Keratinocyte (primary cell): ENCODE results near the gene DIP2B. TPM values are rescaled to one million over a fixed set of nuclear protein-coding genes. Genes with fewer than 3 reads are reported as not detected.

Experiments used
- DNase-seq: peaks from one replicate; pipeline ENCODE4 v3.0.0-alpha.2; 2011; ENCODE audit warnings: low read depth, missing footprints, low spot score
- FAIRE-seq: peaks from 2 replicates; lab custom pipeline; 2011; peaks lifted over from hg19 to GRCh38; lab: Jason Lieb, UNC
- H2AFZ ChIP-seq: 2 replicates; pipeline ENCODE4 v1.6.0; 2012; ENCODE audit warnings: low read length, control low read depth, inconsistent platforms; ENCODE audit not compliant: control insufficient read depth
- H3K27ac ChIP-seq: 2 replicates; pipeline ENCODE4 v1.5.1; 2011; ENCODE audit warnings: low read length; ENCODE audit not compliant: control insufficient read depth, insufficient read depth
- H3K27me3 ChIP-seq: 3 replicates; pipeline ENCODE4 v1.6.0; 2011; ENCODE audit warnings: low read length; ENCODE audit not compliant: control insufficient read depth, insufficient read depth; ENCODE audit errors: extremely low read depth
- H3K36me3 ChIP-seq, 2 experiments: 2 replicates in 1 of 2; 3 replicates in 1 of 2; pipeline ENCODE4 v1.5.1; 2011; ENCODE audit warnings: low read length in 2 of 2, mild to moderate bottlenecking in 1 of 2; ENCODE audit not compliant: control insufficient read depth in 2 of 2, insufficient read depth in 2 of 2; ENCODE audit errors: extremely low read depth in 1 of 2
- H3K4me1 ChIP-seq: 3 replicates; pipeline ENCODE4 v1.5.1; 2011; ENCODE audit warnings: low read length; ENCODE audit not compliant: control insufficient read depth, insufficient read depth; ENCODE audit errors: extremely low read depth
- H3K4me2 ChIP-seq: 3 replicates; pipeline ENCODE4 v1.6.0; 2011; ENCODE audit warnings: low read depth, low read length; ENCODE audit not compliant: control insufficient read depth, insufficient read depth; ENCODE audit errors: extremely low read depth
- H3K4me3 ChIP-seq, 3 experiments: fragments of 200-600 bp in 1 of 3; sonication (generic) in 1 of 3; 2 replicates in 2 of 3; 3 replicates in 1 of 3; pipeline ENCODE4 v1.5.1; 2011 to 2016; ENCODE audit warnings: low read length in 3 of 3, mild to moderate bottlenecking in 3 of 3, control low read depth in 2 of 3, inconsistent platforms in 1 of 3, low read depth in 1 of 3, mixed read lengths in 1 of 3, mixed run types in 1 of 3, moderate library complexity in 1 of 3; ENCODE audit not compliant: control insufficient read depth in 2 of 3, insufficient read depth in 2 of 3; ENCODE audit errors: extremely low read depth in 1 of 3
- H3K79me2 ChIP-seq: 2 replicates; pipeline ENCODE4 v1.6.0; 2012; ENCODE audit warnings: low read length; ENCODE audit not compliant: control insufficient read depth, insufficient read depth
- H3K9ac ChIP-seq: 3 replicates; pipeline ENCODE4 v1.6.0; 2011; ENCODE audit warnings: low read length; ENCODE audit not compliant: control insufficient read depth, insufficient read depth; ENCODE audit errors: extremely low read depth
- H3K9me1 ChIP-seq: 3 replicates; pipeline ENCODE4 v1.6.0; 2011; ENCODE audit warnings: low read length; ENCODE audit not compliant: control insufficient read depth, insufficient read depth; ENCODE audit errors: extremely low read depth
- H3K9me3 ChIP-seq: 2 replicates; pipeline ENCODE4 v1.5.1; 2012; ENCODE audit warnings: low read depth, low read length; ENCODE audit not compliant: control insufficient read depth
- H4K20me1 ChIP-seq: 3 replicates; pipeline ENCODE4 v1.6.0; 2011; ENCODE audit warnings: low read length; ENCODE audit not compliant: control insufficient read depth, insufficient read depth; ENCODE audit errors: extremely low read depth
- EZH2 ChIP-seq: IDR thresholded peaks from one replicate; pipeline ENCODE4 v1.6.1; 2012; ENCODE audit warnings: inconsistent platforms, mild to moderate bottlenecking, low read length, moderate library complexity
- dilution Hi-C: fragments of 300-500 bp; cut with MboI; formaldehyde crosslinking; loops from one replicate; pipeline ENCODE4 v1.7.0; 2020; ENCODE audit warnings: low sequenced_read_pairs; ENCODE audit not compliant: extremely low pct_ligation_motif_present
- polyA plus RNA-seq, 5 experiments: library from polyadenylated mRNA; depleted of rRNA in 3 of 5; stranded (reverse) in 3 of 5; stranded (forward) in 1 of 5; unstranded in 1 of 5; fragments of >200 nt; gene quantifications; 1 replicate in 1 of 5; 2 replicates in 3 of 5; 3 replicates in 1 of 5; pipeline versions ENCODE4 v1.2.1 to v1.2.3, GENCODE V29; 2011 to 2012; ENCODE audit warnings: missing spikeins in 2 of 5, low read depth in 1 of 5, low replicate concordance in 1 of 5
- TF ChIP-seq, protein P1 (sequence below), 3 experiments: IDR thresholded peaks in 1 of 3; conservative IDR thresholded peaks in 1 of 3; optimal IDR thresholded peaks in 1 of 3; 2 replicates in 2 of 3; 3 replicates in 1 of 3; pipeline versions ENCODE3 to v1.5.1; 2011; ENCODE audit warnings: low read length in 3 of 3, mild to moderate bottlenecking in 3 of 3, moderate library complexity in 2 of 3, control low read depth in 1 of 3, inconsistent platforms in 1 of 3; ENCODE audit not compliant: insufficient read depth in 2 of 3; ENCODE audit errors: extremely low read depth in 1 of 3

The DIP2B gene
- polyA plus RNA-seq, 1 donor (not counting 4 experiments of a cell fraction or from before 2014, with no cell fraction given) = 30.2 TPM

DNA sequence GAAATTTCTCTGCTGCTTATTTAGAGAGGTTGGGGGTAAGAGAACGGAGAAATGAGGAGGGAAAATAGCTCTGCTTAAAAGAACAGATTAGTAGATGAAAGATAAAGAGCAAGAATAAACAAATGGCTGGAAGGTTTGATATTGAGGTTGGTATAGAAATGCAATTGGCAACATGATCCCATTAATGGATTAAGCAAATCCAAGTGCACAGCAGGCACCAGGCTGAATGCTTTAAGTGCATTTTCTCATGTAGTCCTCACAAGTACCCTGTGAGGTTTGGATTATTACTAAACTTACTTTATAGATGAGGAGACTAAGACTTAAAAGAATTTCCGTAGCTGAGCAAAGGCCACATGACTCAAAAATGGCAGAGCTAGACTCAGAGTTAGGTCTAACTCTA, 182.2 kb downstream of the DIP2B start:
- Histone ChIP-seq H3K79me2 (no peaks in the 10 kb centered on the region), H3K9me3 (no peaks in the 10 kb centered on the region), H3K4me3 (no peak overlapping the region), H3K27ac (no peak overlapping the region), H4K20me1 (no peaks in the 10 kb centered on the region), H3K27me3 (no peaks in the 10 kb centered on the region), H3K4me2 (no peak overlapping the region), H3K36me3 (peaks cover 10 to 17% of the 10 kb centered on the region in 2 experiments), H3K9me1 (no peaks in the 10 kb centered on the region), H3K9ac (no peak overlapping the region), H3K4me1 (no peaks in the 10 kb centered on the region), H2AFZ (no peak overlapping the region)
- no peak for TF ChIP-seq EZH2
- TF ChIP-seq, protein P1, sequence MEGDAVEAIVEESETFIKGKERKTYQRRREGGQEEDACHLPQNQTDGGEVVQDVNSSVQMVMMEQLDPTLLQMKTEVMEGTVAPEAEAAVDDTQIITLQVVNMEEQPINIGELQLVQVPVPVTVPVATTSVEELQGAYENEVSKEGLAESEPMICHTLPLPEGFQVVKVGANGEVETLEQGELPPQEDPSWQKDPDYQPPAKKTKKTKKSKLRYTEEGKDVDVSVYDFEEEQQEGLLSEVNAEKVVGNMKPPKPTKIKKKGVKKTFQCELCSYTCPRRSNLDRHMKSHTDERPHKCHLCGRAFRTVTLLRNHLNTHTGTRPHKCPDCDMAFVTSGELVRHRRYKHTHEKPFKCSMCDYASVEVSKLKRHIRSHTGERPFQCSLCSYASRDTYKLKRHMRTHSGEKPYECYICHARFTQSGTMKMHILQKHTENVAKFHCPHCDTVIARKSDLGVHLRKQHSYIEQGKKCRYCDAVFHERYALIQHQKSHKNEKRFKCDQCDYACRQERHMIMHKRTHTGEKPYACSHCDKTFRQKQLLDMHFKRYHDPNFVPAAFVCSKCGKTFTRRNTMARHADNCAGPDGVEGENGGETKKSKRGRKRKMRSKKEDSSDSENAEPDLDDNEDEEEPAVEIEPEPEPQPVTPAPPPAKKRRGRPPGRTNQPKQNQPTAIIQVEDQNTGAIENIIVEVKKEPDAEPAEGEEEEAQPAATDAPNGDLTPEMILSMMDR (optimal IDR thresholded peaks at IDR 0.05 in 1 of 3, IDR thresholded peaks at IDR 0.05 in 1 of 3, conservative IDR thresholded peaks at IDR 0.05 in 1 of 3; ENCODE audit: extremely low read depth in 1 of 3, insufficient read depth in 2 of 3, low read length in 3 of 3) = no peak
- dilution Hi-C loops = no loop called here
- FAIRE-seq (no peak), DNase-seq (no peak)

DNA sequence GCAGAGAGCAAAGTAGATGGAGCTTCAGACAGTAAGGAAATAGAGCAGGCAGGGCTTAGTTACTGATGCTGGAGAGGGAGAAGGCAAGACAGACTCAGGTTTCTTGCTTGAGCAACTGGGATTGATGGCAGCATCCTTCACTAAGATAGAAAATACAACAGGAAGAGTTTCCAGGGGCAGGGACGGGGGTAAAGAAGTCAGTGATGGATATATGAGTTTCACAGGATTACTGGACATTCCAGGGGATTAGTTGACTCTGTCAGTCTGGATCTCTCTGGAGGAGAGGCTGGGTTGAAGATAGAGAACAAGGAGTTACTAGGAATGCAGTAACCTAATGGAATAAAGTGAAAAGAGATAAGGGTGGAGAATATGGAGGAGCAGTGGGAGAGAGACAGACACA, 184.7 kb downstream of the DIP2B start:
- Histone ChIP-seq H3K27me3 (no peaks in the 10 kb centered on the region), H3K9me1 (no peaks in the 10 kb centered on the region), H3K4me3 (no peak overlapping the region), H4K20me1 (no peaks in the 10 kb centered on the region), H3K9me3 (no peaks in the 10 kb centered on the region), H3K4me2 (no peak overlapping the region), H3K36me3 (peaks cover 9 to 23% of the 10 kb centered on the region in 2 experiments), H3K79me2 (no peaks in the 10 kb centered on the region), H3K4me1 (no peaks in the 10 kb centered on the region), H3K9ac (no peak overlapping the region), H3K27ac (no peak overlapping the region), H2AFZ (no peak overlapping the region)
- TF ChIP-seq, protein P1 (optimal IDR thresholded peaks at IDR 0.05 in 1 of 3, IDR thresholded peaks at IDR 0.05 in 1 of 3, conservative IDR thresholded peaks at IDR 0.05 in 1 of 3; ENCODE audit: extremely low read depth in 1 of 3, insufficient read depth in 2 of 3, low read length in 3 of 3) = no peak
- no peak for TF ChIP-seq EZH2
- dilution Hi-C loops = no loop called here
- no peak for FAIRE-seq
- no peak for DNase-seq
